H4 (cell line): ENCODE results near the gene CFAP46. TPM values are rescaled to one million over a fixed set of nuclear protein-coding genes. Genes with fewer than 3 reads are reported as not detected.

ENCODE experiments used
- DNase-seq: peaks from one replicate; pipeline ENCODE4 v3.0.0-alpha.2; 2015; ENCODE audit warnings: low spot score
- total RNA-seq: library from RNA; depleted of rRNA; stranded (reverse); fragments of >200 nt; shearing (Covaris generic); gene quantifications from 2 replicates; pipeline ENCODE4 v1.2.3, GENCODE V29; 2014

Gene CFAP46
- total RNA-seq, 1 experiment from 2014 or later, result 4.8 TPM

DNA sequence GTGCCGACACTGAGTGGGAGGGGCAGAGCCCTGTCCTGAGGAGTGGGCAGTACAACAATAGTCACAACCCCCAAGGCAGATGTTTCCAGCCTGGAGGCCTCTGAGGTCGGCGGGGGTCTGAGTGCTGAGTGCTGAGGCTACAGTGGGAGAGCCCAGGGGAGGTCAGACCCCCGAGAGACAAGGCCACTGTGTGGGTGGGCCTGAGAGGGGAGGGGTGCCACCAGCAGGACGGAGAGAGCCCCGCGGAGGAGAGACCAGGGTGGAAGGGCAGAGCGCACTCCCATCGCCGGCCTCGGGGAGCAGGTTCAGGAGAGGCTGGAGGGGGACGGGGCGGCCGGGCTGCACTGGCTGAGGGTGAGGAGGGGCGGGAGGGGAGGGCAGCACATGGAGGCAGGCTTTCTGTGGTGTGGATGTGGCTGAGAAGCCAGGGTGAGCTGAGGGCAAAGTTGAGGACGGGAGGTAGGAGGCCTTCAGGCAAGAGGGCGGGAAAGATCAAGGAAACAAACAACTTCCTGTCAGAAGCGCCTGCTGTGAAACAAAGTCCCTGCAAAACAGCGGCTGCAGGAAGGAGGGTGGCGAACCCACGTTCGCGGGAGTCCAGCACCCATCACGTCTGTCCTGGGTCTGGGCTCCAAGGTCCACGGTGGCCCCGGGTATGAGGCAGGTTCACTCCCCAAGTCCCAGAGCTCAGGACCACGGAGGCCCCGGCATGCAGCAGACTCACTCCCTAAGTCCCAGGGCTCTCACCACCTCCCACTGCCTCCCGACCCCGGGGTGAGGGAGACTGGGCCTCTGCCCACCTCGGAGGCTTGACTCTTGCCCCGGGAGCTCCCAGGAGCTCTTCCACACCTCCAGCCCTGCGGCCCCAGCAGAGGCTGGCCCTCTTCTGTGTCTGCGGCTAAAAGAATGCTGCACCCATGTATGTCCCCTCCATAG is 79.6 kb downstream of the CFAP46 start:
- no peak for DNase-seq

DNA sequence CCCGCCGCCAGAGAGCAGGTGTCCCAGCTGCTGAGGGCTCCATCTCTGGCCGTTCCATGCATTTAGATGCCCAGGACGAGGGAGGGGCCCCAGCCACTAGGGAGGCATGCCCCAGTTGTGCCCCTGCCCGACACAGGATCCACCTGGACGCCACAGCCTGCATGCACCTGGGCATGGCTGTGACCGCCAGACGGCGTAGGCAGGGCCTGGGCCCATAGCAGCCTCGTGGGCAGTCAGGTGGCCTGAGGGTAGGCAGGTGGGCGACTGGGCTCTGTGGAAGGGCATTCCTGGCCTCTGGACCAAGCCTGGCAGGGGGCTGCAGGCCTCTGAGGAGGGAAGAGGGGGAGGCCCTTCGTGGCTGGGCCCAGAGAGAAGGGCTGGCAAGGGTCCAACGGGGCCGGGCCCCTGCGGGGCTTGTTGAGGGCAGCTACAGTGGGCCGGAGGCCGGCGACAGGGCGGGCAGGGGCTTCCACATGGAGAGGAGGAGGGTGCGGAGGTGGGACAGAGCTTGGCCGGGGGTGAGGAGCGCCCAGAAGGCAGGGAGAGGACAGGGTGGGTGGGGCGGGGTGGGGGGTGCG is 80.4 kb downstream of the CFAP46 start:
- DNase-seq, result no peak

DNA sequence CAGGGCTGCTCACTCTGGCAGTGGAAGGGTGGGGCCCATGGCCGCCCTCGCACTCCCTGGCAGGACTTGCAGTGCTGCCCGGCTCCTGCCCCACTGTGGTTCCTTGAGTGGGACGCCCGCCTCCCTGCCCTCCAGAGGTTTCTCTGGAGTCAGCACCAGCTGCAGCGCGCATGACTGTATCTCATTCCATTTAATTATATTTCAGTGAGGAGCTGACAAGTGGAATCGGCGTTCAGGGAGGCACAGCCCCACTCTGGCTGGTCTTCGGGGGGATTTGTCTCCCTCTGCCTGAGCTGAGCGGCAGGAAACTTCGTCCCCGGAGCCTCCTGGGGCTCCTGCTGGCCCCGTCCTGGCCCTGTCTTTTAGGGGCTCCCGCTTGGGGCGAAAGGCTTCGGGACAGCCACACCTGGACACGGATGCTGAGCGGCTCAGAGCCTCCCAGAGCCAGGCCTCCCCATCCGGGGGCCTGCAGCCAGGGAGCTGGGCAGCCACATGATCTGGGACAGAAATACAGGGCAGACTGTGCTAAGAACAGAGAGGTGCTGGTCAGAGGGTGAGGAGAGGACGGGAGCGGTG is 81.2 kb downstream of the CFAP46 start:
- no peak for DNase-seq

DNA sequence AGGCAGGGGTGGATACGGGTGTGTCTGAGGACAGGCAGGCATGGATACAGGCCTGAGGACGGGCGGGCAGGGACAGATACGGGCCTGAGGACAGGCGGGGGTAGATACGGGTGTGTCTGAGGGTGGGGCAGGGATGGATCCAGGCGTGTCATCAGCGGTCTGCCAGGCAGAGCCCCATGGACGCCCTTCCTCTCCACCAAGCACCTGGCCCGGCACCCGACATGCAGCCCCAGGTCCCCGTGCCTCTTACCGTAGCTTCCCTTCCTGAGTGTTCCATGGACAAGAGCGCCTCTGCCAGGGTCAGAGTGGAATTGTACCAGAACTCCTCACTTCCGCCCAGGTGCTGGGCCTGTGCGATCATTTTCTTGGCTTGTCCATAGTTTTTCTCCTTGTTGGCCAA is 81.8 kb downstream of the CFAP46 start:
- no peak for DNase-seq

DNA sequence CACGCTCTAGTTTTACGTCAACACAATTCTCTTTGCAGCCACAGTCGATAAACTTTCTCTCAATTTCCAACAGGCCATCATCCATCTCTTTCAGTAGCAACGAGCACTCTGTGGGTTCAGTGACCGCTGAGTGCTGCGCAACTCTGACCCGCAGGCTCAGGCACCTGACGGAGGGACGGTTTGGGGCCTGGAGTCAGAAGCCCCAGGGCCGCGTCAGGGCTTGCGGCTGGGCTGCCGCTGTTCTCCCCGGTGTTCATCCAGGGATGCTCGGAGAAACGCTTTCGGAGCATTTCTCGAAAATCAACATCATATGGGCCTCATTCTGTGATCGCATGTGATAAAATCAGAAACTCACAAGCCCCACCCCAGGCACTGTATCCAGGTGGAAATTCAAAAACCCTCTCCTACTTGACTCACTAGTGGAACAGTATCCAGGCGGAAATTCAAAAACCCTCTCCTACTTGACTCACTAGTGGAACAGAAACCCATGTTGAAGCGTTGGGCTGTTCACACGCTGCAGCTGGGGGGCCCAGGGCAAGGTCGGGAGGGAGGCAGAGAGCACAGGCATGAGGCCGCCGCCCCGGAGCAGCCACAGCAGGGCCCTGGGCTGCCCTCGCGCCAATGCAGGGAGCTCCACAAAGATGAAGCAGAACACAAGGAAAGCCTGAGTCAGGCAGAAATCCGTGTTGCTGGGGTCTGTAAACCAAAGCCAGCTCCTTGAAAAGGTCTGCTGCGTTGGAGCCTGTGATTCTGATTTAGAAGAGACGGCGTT is 83.1 kb downstream of the CFAP46 start:
- DNase-seq, result no peak

DNA sequence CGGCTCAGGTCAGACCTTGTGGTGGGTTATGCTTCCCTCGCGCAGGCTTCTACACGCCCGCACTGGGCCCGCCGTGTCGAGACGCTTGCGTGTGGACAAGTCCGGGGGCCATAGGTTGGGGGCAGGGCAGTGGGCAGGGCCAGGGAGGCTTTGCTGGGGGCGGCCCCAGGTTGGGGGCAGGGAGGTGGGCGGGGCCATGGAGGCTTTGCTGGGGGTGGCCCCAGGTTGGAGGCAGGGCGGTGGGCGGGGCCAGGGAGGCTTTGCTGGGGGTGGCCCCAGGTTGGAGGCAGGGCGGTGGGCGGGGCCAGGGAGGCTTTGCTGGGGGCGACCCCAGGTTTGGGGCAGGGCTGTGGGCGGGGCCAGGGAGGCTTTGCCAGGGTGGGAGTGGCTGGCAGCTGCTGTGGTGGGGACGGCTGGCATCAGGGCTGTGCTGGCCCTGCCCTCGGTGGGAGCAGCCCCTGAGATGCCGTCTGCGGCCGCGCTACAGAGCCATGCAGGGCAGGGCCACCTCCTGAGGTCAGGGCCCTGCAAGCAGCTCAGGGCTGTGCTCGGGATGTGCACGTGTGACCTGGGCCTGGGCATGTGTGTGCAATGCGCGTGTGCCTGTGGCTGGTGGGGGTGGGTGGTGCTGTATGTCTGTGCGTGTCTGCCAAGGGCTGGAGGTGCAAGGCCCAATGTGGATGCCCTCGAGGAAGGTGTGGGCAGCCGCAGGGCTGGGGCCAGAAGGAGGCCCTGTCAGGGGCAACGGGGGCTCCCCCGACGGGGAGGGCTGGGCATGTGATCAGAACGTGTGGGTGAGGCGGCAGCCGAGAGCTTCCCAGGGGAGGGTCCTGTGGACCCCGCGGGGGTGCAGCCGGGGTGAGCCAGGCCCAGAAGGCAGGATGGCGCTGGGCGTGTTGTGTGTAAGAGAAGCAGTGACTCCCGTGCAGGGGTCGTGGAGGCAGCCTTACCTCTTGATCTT is 84.0 kb downstream of the CFAP46 start:
- no peak for DNase-seq

DNA sequence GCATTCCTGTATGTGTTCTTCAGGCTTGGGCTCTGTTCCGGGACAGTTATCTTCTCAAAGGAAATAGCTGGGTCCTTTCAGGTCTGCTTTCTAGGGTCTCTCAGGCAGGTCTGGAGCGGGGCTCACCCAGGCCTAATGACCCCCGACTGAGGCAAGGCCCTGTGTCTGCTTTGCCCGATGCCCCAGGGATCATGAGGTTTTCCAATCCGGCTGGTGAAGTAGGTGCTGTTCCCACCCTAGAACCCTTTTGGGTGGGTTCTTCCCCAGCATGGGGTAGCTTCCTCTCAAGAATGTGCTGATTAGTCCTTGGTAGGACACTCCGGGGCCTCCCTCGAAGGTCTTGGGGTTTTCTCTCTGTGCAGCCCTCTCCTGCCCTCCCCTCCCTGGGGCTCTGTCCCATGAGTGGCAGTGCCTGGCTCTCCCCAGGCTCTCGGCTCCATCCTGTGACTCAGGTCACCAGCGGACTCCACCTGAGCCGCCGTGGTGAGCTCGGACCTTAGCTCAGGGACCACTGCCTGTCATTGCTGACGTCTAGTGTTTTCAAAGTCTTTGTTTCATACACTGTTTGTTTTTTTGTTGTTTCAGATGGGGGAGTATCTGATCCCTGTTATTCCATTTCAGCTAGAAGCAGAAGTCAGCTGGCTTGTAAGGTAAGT is 85.4 kb downstream of the CFAP46 start:
- DNase-seq, result no peak

DNA sequence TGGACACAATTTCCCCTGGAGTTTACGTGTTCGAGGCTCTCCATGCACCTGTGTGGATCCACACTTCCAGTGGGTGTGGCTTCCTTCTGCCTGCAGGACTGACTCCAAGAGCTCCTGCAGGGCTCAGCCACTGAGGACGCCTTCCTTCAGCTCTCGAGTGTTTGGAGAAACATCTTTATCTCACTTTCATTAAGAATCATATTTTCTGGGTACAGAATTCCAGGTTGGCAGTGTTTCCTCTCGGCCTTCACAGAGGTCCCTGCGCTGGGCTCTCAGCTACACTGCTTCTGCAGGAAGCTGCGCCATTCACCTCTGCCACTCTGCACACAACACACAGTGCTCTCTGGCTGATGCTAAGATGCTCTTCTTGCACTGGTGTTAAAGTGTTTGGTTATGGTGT is 86.5 kb downstream of the CFAP46 start:
- DNase-seq, result no peak

DNA sequence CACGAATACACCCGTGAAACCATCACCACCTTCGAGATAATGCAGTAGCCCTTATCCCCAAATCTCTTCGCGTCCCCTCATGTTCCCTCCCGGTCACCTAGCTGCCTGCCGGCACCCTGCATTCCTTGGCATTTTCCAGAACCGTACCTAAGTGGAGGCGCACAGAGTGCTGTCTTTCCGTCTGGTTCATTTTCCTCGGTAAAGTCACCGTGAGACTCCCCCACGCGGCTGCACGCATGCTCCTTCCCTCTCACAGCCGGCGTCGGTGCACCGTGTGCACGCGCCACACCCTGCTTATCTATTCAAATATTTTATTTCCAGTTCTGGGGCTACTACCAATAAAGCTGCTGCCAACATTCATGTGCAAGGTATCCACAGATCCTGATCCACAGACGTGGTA is 90.9 kb downstream of the CFAP46 start:
- no peak for DNase-seq

DNA sequence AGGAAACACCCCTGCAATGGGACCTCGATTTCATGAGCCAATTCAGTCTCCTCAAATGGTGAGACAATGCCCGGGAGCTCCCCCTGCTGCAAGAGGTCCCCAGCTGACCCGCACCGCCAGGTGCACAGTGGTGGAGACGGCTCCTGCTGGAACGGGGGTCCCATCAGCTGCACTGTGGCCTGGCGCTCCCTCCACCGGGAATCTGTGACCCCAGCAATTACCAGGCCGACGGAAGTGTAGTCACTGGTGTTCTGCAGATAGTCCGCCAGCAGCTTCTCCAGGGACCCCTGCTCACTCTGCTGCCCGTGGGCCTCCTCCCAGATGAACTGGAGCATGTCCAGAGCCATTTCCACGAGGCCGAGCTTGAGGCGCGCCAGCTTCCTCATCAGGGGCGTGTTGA is 91.5 kb downstream of the CFAP46 start:
- DNase-seq, result no peak

DNA sequence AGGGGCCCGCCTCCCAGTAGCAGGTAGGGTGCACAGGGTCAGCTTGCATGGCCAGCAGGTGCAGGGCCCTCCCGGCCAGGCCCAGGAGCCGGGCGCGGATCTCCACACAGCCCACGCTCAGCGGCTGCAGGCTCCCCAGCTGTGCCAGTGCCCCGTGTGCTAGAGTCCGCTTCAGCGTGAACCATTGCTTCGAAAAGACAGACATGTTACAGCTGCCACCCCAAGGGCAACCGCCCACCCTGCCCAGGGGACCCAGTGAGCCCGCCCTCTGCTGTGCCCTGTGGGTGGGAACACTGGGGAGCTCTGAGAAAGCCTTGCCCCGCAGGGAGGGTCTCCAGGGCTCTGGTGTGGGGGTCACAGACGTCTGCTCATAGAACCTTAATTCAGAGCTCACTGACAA is 92.1 kb downstream of the CFAP46 start:
- no peak for DNase-seq

DNA sequence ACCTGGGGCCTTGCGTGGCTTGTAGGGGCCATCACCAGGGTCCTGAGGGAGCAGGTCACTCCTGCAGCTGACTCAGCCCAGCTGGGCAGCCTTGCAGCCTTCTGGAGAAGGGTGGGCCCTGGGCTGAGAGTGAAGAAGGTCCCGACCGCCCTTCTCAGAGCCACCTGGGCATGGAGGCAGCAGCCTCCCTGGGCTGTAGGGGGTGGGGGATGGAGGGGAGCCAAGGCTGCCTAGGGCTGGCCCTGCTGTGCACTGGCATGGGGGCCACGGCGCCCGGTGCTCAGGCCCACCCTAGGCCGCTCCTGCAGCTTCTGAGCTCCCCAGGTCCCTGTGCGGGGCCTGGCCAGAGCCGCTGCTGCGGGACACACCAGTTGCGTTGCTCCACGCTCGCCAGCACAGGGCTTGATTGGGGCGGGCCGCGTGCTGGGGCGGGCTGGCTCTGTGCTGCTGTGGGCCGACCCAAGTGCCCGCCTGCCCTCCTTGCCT is 92.8 kb downstream of the CFAP46 start:
- no peak for DNase-seq

DNA sequence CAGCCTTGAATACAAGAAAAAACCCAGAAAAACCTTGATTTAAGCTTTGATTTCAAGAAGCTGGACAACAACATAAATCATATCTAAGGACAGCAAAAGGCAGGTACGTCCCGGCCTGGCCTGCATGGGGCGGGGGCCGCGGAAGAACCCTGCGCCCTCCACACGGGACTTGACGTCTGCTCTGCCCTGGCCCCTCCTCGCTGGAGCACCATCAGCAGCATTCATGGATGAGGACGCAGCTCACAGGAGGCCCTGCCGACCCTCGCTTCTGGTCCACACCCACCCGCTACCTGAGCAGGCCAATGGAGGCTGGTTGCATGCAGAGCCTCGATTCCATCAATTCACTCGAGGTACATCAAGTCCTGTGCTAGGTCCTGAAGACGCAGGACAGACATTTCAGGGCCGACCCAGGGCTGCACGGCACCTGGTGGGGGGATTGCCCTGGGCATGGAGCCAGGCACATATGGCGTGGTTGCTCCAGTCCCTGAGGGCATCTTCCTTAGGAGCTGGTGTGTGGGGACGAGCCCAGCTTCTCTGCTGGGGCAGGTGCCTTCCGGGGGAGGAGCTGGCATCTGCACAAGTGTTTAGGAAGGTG is 93.3 kb downstream of the CFAP46 start:
- DNase-seq, result no peak

DNA sequence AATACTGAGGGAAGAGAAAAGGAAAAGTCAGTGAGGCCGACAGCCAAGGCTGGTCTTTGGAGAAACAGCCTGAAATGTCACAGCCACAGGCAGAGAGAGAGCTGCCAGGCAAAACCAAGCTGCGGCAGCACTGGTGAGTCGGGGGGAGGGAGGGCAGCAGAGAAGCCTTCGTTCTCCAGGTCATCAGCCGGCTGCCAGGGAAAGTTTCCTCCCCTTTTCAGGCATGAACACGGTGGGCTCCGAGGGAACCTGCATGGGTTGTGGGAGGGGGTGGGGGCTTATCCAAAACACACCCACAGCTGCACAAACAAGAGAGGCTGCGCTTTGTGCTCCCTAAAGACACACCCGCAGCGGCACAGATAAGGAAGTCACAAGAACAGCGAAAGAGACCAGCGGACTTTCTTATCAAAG is 94.1 kb downstream of the CFAP46 start:
- DNase-seq, result no peak

DNA sequence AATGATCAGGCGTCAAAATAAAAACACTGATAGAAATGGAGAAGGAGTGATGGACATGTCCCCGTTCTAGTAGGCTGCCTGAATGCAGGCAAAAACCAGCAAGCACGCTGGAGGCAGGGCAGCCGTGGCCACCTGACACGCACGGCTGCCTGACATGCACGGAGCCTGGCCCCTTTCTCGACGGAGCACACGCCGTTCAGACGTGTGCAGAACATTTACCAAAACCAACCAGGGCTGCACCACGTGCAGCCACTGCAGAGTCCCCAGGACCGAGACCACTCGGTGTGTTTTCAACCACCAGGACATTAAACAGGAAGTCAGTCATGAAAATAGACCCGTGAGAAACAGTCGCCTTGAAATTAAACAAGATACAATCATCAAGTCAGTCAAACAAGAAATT is 94.5 kb downstream of the CFAP46 start:
- no peak for DNase-seq

DNA sequence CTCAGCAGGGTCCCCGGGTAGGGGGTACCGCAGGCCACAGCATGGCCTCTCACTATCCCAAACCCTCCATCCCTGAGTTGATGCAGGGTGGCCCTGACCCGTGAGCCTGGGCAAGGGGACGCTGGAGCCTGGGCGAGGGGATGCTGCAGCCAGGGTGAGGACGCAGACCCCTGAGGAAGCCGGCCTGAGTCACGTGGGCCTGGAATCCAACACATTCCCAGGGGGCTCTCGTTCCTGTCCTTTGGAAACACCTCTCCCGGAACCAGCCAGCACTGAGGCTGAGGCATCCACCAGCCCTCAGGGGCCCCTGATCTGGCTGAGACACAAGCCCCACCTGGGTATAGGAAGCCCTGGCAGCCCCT is 95.0 kb downstream of the CFAP46 start:
- DNase-seq, result no peak

DNA sequence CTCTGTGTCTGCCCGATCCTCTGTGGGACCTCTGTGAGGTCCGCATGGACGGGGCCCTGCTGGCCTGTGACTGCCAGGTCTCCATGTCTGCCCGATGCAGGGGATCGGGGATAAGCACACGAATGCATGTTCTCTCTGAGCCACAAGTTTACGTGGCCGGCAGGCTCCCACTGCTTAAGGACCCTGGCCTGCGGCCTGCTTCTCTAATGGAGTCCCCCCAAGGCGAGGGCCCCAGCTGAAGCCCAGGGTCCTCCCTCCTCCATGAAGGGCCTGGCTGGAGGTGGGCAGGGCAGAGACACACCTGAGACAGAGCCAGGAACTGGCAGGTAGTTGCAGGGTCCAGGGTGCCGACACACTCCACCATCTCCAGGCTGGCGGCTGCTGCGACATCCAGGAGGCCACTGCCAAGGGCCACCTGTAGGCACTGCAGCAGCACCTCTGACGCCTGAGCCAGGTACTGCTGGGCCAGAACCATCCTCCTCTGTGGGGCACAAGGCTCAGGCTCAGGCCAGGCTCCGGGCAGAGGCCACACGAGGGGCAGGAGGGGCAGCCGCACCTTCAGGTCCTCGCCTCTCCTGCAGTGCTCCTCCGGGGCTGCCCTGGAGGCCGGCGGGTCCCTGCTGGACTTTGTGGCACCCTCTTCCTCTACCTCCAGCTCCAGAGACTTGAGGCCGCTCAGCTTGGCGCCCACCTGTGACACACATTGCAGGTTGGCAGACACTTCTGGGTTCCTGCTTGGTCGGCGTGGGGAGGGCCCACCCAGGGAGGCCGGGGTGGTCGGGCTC is 95.5 kb downstream of the CFAP46 start:
- DNase-seq, result no peak

DNA sequence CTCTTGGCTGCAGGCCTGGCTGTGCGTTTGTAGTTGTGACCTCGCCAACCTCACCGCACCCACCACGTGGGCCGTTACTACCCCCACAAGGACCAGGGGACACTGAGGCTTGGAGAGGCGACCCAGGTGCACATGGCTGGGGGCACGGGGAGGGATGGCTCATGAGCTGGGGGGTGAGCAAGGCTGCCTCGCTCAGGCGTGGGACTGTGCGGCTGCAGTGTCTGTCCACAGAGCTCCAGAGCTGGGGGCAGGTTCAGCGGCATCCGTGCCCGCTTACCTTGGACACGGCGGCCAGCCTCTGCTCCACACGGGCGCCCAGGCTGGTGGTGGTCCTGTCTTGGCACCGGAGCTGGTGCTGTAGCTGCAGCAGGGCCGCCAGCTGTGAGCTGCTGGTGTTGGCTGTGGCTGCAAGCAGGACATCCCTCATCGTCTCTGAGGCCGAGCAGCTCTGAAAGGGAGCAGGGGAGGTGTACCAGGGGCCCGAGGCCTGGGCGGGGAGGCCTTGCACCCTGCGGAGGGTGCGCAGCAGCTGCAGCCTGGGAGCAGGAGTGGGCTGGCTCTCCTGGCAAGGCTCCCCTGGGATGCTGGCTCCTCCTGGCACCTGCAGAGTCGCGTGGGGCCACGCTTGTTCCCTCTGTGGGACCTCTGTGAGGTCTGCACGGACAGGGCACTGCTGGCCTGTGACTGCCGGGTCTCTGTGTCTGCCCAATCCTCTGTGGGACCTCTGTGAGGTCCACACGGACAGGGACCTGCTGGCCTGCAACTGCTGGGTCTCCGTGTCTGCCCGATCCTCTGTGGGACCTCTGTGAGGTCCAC is 96.4 kb downstream of the CFAP46 start:
- DNase-seq, result no peak
